Spleen (tissue), 7 donors: ENCODE data around the gene WIPF2.
A peak's percentile ranks its signal among the peaks of the same experiment; 100 is the strongest.

Experiments used
- POLR2A ChIP-seq, 3 donors: fragments of 450-650 bp; IDR thresholded peaks; one replicate each; pipeline ENCODE4 v1.5.1; 2017; ENCODE audit warnings: antibody characterized with exemption in 3 of 3, mild to moderate bottlenecking in 1 of 3
- POLR2AphosphoS5 ChIP-seq, 3 donors: sonication (generic); formaldehyde crosslinking; IDR thresholded peaks; one replicate each; pipeline ENCODE4 v1.5.1; 2017; ENCODE audit warnings: antibody characterized with exemption in 3 of 3
- TF ChIP-seq, protein P1 (sequence below), 11 experiments: fragments of 200-600 bp in 7 of 11; fragments of 450-650 bp in 4 of 11; sonication (generic) in 4 of 11; IDR thresholded peaks in 8 of 11; conservative IDR thresholded peaks in 3 of 11; 1 replicate in 7 of 11; 2 replicates in 4 of 11; pipeline versions ENCODE4 v1.4.0 to v1.8.0; 2016 to 2021; ENCODE audit warnings: antibody characterized with exemption in 11 of 11, inconsistent platforms in 4 of 11, mild to moderate bottlenecking in 1 of 11
- donor health status: DM: no; HTN: no; CAD: no; lungs with moderate emphysema.
- donor health status: DM: no; HTN: no; CAD: no.
- donor health status: DM: no; HTN: no; CAD: no.

DNA sequence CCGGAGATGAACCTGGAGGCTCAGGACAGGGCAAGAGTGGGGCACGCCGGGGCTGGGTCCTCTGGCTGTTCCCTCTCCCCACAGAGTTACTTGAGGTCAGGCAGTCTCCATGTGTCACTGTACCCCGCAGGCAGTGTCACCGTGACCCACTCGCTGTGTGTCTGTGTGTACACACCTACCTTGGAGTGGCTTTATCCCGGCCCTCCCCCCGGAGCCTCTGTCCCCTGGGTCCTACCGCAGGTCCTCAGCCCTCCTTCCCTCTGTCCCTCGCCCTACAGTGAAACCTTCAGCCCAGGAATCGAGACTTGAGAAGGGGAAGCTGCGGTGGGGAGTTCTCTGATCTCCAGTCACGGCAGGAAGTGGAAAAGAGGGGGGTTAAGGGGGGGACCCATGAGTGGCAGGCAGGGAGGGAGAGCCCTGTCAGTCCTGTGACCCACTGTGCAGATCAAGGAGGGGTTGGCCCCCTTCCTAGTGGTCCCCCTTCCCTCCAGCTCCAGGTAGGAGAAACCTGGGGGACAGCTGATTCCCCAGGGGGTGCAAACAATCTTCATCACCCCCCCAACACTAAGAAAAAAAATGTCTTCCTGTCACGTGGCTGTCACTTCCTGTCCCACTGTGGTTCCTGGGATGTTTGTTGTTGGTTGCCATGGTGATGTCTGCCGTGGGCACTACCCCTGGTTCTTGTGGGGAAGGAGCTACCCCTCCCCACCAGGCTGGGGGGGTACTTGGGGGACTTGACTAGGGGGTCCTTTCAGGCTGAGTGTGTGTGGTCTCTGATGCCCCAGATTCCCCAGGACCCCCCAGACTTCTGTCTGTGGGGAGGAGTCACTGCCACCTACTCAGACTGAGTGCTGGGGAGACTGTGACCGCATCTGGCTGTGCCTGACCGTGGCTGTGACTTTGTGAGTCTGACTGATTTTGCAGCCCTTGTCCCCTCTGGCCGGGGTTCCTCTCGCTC is 103.5 kb downstream of the WIPF2 start:
- TF ChIP-seq POLR2A (IDR thresholded peaks at IDR 0.05) (no peak), POLR2AphosphoS5 (IDR thresholded peaks at IDR 0.05) (peak; percentile 76 to 86 (median 77))
- TF ChIP-seq, protein P1, sequence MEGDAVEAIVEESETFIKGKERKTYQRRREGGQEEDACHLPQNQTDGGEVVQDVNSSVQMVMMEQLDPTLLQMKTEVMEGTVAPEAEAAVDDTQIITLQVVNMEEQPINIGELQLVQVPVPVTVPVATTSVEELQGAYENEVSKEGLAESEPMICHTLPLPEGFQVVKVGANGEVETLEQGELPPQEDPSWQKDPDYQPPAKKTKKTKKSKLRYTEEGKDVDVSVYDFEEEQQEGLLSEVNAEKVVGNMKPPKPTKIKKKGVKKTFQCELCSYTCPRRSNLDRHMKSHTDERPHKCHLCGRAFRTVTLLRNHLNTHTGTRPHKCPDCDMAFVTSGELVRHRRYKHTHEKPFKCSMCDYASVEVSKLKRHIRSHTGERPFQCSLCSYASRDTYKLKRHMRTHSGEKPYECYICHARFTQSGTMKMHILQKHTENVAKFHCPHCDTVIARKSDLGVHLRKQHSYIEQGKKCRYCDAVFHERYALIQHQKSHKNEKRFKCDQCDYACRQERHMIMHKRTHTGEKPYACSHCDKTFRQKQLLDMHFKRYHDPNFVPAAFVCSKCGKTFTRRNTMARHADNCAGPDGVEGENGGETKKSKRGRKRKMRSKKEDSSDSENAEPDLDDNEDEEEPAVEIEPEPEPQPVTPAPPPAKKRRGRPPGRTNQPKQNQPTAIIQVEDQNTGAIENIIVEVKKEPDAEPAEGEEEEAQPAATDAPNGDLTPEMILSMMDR (IDR thresholded peaks at IDR 0.05 in 8 of 11, conservative IDR thresholded peaks at IDR 0.05 in 3 of 11): no peak
